Panc1 (cell line): Measurements from ENCODE around the gene ST6GAL2.

Source experiments
- CTCF ChIP-seq: fragments of 450-650 bp; IDR thresholded peaks from 2 replicates; pipeline ENCODE4 v1.5.1; 2017; ENCODE audit warnings: mild to moderate bottlenecking
- POLR2AphosphoS5 ChIP-seq: IDR thresholded peaks from 2 replicates; pipeline ENCODE4 v1.6.1; 2012; ENCODE audit warnings: mild to moderate bottlenecking, low read depth, low read length, moderate library complexity
- REST ChIP-seq, 2 experiments: IDR thresholded peaks; 2 replicates each; pipeline ENCODE4 v1.6.1; 2011 to 2012; ENCODE audit warnings: low read depth in 2 of 2, control low read depth in 1 of 2, low read length in 1 of 2, mild to moderate bottlenecking in 1 of 2, moderate library complexity in 1 of 2; ENCODE audit not compliant: insufficient read depth in 1 of 2
- SIN3A ChIP-seq: IDR thresholded peaks from 2 replicates; pipeline ENCODE4 v1.6.1; 2012; ENCODE audit warnings: low read depth, mild to moderate bottlenecking, low read length, moderate library complexity, borderline replicate concordance; ENCODE audit not compliant: insufficient read depth

DNA sequence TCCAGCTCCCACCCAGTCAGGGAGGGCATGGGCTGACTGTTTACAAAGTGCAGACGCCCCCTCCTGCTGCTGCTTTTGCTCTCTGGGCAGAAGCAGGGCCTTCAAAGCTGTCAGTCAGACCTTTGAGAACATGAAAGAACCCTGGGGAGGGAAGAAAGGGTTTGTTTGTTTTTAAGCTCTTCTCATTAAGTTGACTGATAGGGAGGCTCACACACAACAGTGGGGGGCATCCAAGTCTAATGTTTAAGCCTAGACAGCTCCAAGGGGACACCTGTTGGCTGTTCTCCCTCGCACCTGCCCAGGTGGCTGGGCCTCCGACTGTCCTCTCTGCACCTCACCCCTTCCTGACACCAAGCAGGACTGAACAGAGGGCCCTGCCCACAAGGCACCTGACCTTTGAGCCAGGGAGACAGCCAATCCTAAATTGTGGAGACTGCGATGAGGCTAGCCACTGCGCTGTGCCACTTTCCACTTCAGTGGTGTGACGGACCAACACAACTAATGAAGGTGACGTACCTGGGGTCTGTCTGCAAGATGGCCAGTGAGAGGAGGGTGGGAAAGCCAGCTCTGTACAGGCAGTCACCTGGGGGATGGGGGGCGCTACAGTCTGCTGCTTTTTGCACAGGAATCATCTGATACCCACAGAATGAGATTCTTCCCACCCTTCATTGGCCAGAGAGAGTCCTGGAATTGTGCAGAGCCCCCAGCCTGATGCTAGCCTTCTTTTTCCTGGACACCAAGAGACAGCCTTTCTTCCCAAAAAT lies 16.3 kb downstream of the ST6GAL2 start:
- TF ChIP-seq CTCF (no peak), REST (IDR thresholded peaks at IDR 0.05; ENCODE audit: insufficient read depth in 1 of 2, low read depth in 2 of 2, low read length in 1 of 2) (no peak), POLR2AphosphoS5 (no peak), SIN3A (no peak)
